ENCODE data around the gene SLC16A1.

Gene SLC16A1

GRCh38 chr1:112876315-112876714 is 79.7 kb downstream of the SLC16A1 start:
- Histone ChIP-seq H3K36me3 (ENCODE audit: insufficient read depth, low read length) (no peaks in the 10 kb centered on the region), H3K4me3 (ENCODE audit: low read depth in 1 of 2, low read length in 2 of 2) (no peak overlapping the region), H3K27me3 (ENCODE audit: control insufficient read depth in 1 of 2, insufficient read depth in 2 of 2, low read length in 2 of 2) (no peaks in the 10 kb centered on the region), H3K9me3 (ENCODE audit: low read length) (no peaks in the 10 kb centered on the region), H3K9ac (ENCODE audit: low read length) (no peak overlapping the region), H3K4me1 (ENCODE audit: insufficient read depth, low read length) (no peaks in the 10 kb centered on the region), H3K27ac (ENCODE audit: low read depth, low read length) (no peak overlapping the region)

GRCh38 chr1:112872551-112872962 is 83.4 kb downstream of the SLC16A1 start:
- Histone ChIP-seq H3K36me3 (ENCODE audit: insufficient read depth, low read length) (no peaks in the 10 kb centered on the region), H3K27ac (ENCODE audit: low read depth, low read length) (no peak overlapping the region), H3K4me1 (ENCODE audit: insufficient read depth, low read length) (no peaks in the 10 kb centered on the region), H3K9ac (ENCODE audit: low read length) (no peak overlapping the region), H3K9me3 (ENCODE audit: low read length) (no peaks in the 10 kb centered on the region), H3K4me3 (ENCODE audit: low read depth in 1 of 2, low read length in 2 of 2) (no peak overlapping the region), H3K27me3 (ENCODE audit: control insufficient read depth in 1 of 2, insufficient read depth in 2 of 2, low read length in 2 of 2) (no peaks in the 10 kb centered on the region)

- Histone ChIP-seq H3K27me3 (ENCODE audit: control insufficient read depth in 1 of 2, insufficient read depth in 2 of 2, low read length in 2 of 2) (no peaks in the 10 kb centered on the region), H3K4me3 (ENCODE audit: low read depth in 1 of 2, low read length in 2 of 2) (no peak overlapping the region), H3K9ac (ENCODE audit: low read length) (no peak overlapping the region), H3K9me3 (ENCODE audit: low read length) (no peaks in the 10 kb centered on the region), H3K27ac (ENCODE audit: low read depth, low read length) (no peak overlapping the region), H3K4me1 (ENCODE audit: insufficient read depth, low read length) (no peaks in the 10 kb centered on the region), H3K36me3 (ENCODE audit: insufficient read depth, low read length) (no peaks in the 10 kb centered on the region)
Observed at GRCh38 chr1:112870887-112871646, 84.9 kb downstream of the SLC16A1 start.

GRCh38 chr1:112869895-112870294 is 86.1 kb downstream of the SLC16A1 start:
- H3K27me3 ChIP-seq (ENCODE audit: control insufficient read depth in 1 of 2, insufficient read depth in 2 of 2, low read length in 2 of 2), result no peaks in the 10 kb centered on the region
- no peaks in the 10 kb centered on the region for H3K9me3 ChIP-seq (ENCODE audit: low read length)
- no peak overlapping the region for H3K27ac ChIP-seq (ENCODE audit: low read depth, low read length)
- no peak overlapping the region for H3K4me3 ChIP-seq (ENCODE audit: low read depth in 1 of 2, low read length in 2 of 2)
- no peaks in the 10 kb centered on the region for H3K36me3 ChIP-seq (ENCODE audit: insufficient read depth, low read length)
- no peak overlapping the region for H3K9ac ChIP-seq (ENCODE audit: low read length)
- no peaks in the 10 kb centered on the region for H3K4me1 ChIP-seq (ENCODE audit: insufficient read depth, low read length)

- Histone ChIP-seq H3K27ac (ENCODE audit: low read depth, low read length) (no peak overlapping the region), H3K4me3 (ENCODE audit: low read depth in 1 of 2, low read length in 2 of 2) (no peak overlapping the region), H3K27me3 (ENCODE audit: control insufficient read depth in 1 of 2, insufficient read depth in 2 of 2, low read length in 2 of 2) (no peaks in the 10 kb centered on the region), H3K4me1 (ENCODE audit: insufficient read depth, low read length) (no peaks in the 10 kb centered on the region), H3K9me3 (ENCODE audit: low read length) (no peaks in the 10 kb centered on the region), H3K9ac (ENCODE audit: low read length) (no peak overlapping the region), H3K36me3 (ENCODE audit: insufficient read depth, low read length) (no peaks in the 10 kb centered on the region)
Observed at GRCh38 chr1:112868191-112868590, 87.8 kb downstream of the SLC16A1 start.

- Histone ChIP-seq H3K27me3 (ENCODE audit: control insufficient read depth in 1 of 2, insufficient read depth in 2 of 2, low read length in 2 of 2) (no peaks in the 10 kb centered on the region), H3K4me3 (ENCODE audit: low read depth in 1 of 2, low read length in 2 of 2) (no peak overlapping the region), H3K9me3 (ENCODE audit: low read length) (no peaks in the 10 kb centered on the region), H3K4me1 (ENCODE audit: insufficient read depth, low read length) (no peaks in the 10 kb centered on the region), H3K36me3 (ENCODE audit: insufficient read depth, low read length) (no peaks in the 10 kb centered on the region), H3K27ac (ENCODE audit: low read depth, low read length) (no peak overlapping the region), H3K9ac (ENCODE audit: low read length) (no peak overlapping the region)
Observed at GRCh38 chr1:112866981-112867380, 89.0 kb downstream of the SLC16A1 start.

- Histone ChIP-seq H3K4me3 (ENCODE audit: low read depth in 1 of 2, low read length in 2 of 2) (no peak overlapping the region), H3K27ac (ENCODE audit: low read depth, low read length) (no peak overlapping the region), H3K9ac (ENCODE audit: low read length) (no peak overlapping the region), H3K27me3 (ENCODE audit: control insufficient read depth in 1 of 2, insufficient read depth in 2 of 2, low read length in 2 of 2) (no peaks in the 10 kb centered on the region), H3K4me1 (ENCODE audit: insufficient read depth, low read length) (no peaks in the 10 kb centered on the region), H3K36me3 (ENCODE audit: insufficient read depth, low read length) (no peaks in the 10 kb centered on the region), H3K9me3 (ENCODE audit: low read length) (no peaks in the 10 kb centered on the region)
Observed at GRCh38 chr1:112866151-112866550, 89.8 kb downstream of the SLC16A1 start.

GRCh38 chr1:112862753-112863426 is 93.1 kb downstream of the SLC16A1 start:
- no peaks in the 10 kb centered on the region for H3K9me3 ChIP-seq (ENCODE audit: low read length)
- no peaks in the 10 kb centered on the region for H3K36me3 ChIP-seq (ENCODE audit: insufficient read depth, low read length)
- H3K27ac ChIP-seq (ENCODE audit: low read depth, low read length), result no peak overlapping the region
- H3K4me3 ChIP-seq (ENCODE audit: low read depth in 1 of 2, low read length in 2 of 2), result no peak overlapping the region
- H3K9ac ChIP-seq (ENCODE audit: low read length), result no peak overlapping the region
- no peaks in the 10 kb centered on the region for H3K4me1 ChIP-seq (ENCODE audit: insufficient read depth, low read length)
- no peaks in the 10 kb centered on the region for H3K27me3 ChIP-seq (ENCODE audit: control insufficient read depth in 1 of 2, insufficient read depth in 2 of 2, low read length in 2 of 2)

Measured in muscle layer of colon (tissue), 2 donors.